ENCODE measurements around the gene TPRN.

TPRN gene

GRCh38 chr9:137221506-137222111 lies 21.1 kb upstream of the TPRN start:
- Histone ChIP-seq H2BK5ac (ENCODE audit: low read depth, low read length, poor library complexity) (no peak overlapping the region), H3K36me3 (ENCODE audit: control insufficient read depth in 1 of 2, insufficient read depth in 2 of 2, low read length in 2 of 2) (peaks cover 4 to 7% of the 10 kb centered on the region in 2 experiments), H3K27me3 (ENCODE audit: insufficient read depth, low read length) (no peaks in the 10 kb centered on the region), H3K79me2 (ENCODE audit: control insufficient read depth, insufficient read depth, low read length, poor library complexity) (peaks cover 2% of the 10 kb centered on the region), H2BK12ac (ENCODE audit: low read length) (no peak overlapping the region), H3K14ac (ENCODE audit: low read length) (no peak overlapping the region), H3K9ac (ENCODE audit: low read length) (no peak overlapping the region), H2AFZ (ENCODE audit: insufficient read depth, low read length, poor library complexity) (peak overlapping the region; percentile 33), H3K4me3 (ENCODE audit: low read depth, low read length) (peak overlapping the region; percentile 53), H2AK5ac (ENCODE audit: low read length) (no peak overlapping the region), H3K4ac (ENCODE audit: low read depth, low read length) (no peak overlapping the region), H3K18ac (ENCODE audit: low read length) (no peak overlapping the region), H4K12ac (ENCODE audit: low read depth, low read length) (no peak overlapping the region), H4K8ac (ENCODE audit: low read depth, low read length) (peak overlapping the region; percentile 26), H3K27ac (ENCODE audit: low read depth, low read length) (no peak overlapping the region), H3K4me1 (ENCODE audit: control insufficient read depth in 1 of 2, insufficient read depth in 2 of 2, low read length in 2 of 2) (peaks cover 24 to 27% of the 10 kb centered on the region in 2 experiments), H3K23ac (ENCODE audit: low read length) (no peak overlapping the region), H3K79me1 (ENCODE audit: low read length) (peaks cover 8% of the 10 kb centered on the region), H3K9me3 (ENCODE audit: insufficient read depth, low read depth, low read length) (no peaks in the 10 kb centered on the region), H4K91ac (ENCODE audit: low read depth, low read length) (no peak overlapping the region), H2BK120ac (ENCODE audit: insufficient read depth, low read length, poor library complexity) (no peak overlapping the region), H3K4me2 (ENCODE audit: low read length) (peak overlapping the region; percentile 63)
- WGBS (ENCODE audit: extremely low coverage, insufficient coverage, insufficient read length) = no CpG with 5 or more reads among the region's 61 CpGs
- no peak for DNase-seq

- Histone ChIP-seq H3K4me1 (ENCODE audit: control insufficient read depth in 1 of 2, insufficient read depth in 2 of 2, low read length in 2 of 2) (peaks cover 21 to 24% of the 10 kb centered on the region in 2 experiments), H2BK5ac (ENCODE audit: low read depth, low read length, poor library complexity) (no peak overlapping the region), H2AFZ (ENCODE audit: insufficient read depth, low read length, poor library complexity) (no peak overlapping the region)
These were observed 20.6 kb upstream of the TPRN start for GRCh38 chr9:137221095-137221505.

GRCh38 chr9:137220317-137221094 lies 20.0 kb upstream of the TPRN start:
- WGBS (ENCODE audit: extremely low coverage, insufficient coverage, insufficient read length) = no CpG with 5 or more reads among the region's 52 CpGs
- DNase-seq = no peak
- Histone ChIP-seq H3K36me3 (ENCODE audit: control insufficient read depth in 1 of 2, insufficient read depth in 2 of 2, low read length in 2 of 2) (peaks cover 16 to 18% of the 10 kb centered on the region in 2 experiments), H2BK5ac (ENCODE audit: low read depth, low read length, poor library complexity) (no peak overlapping the region), H4K91ac (ENCODE audit: low read depth, low read length) (no peak overlapping the region), H2AFZ (ENCODE audit: insufficient read depth, low read length, poor library complexity) (no peak overlapping the region), H4K12ac (ENCODE audit: low read depth, low read length) (no peak overlapping the region), H3K27ac (ENCODE audit: low read depth, low read length) (no peak overlapping the region), H2AK5ac (ENCODE audit: low read length) (no peak overlapping the region), H3K79me1 (ENCODE audit: low read length) (peaks cover 8% of the 10 kb centered on the region), H3K9me3 (ENCODE audit: insufficient read depth, low read depth, low read length) (no peaks in the 10 kb centered on the region), H3K9ac (ENCODE audit: low read length) (no peak overlapping the region), H3K27me3 (ENCODE audit: insufficient read depth, low read length) (no peaks in the 10 kb centered on the region), H3K14ac (ENCODE audit: low read length) (no peak overlapping the region), H2BK12ac (ENCODE audit: low read length) (no peak overlapping the region), H3K4me3 (ENCODE audit: low read depth, low read length) (no peak overlapping the region), H3K4ac (ENCODE audit: low read depth, low read length) (no peak overlapping the region), H3K4me2 (ENCODE audit: low read length) (no peak overlapping the region), H3K79me2 (ENCODE audit: control insufficient read depth, insufficient read depth, low read length, poor library complexity) (peaks cover 2% of the 10 kb centered on the region), H3K23ac (ENCODE audit: low read length) (no peak overlapping the region), H3K18ac (ENCODE audit: low read length) (no peak overlapping the region), H3K4me1 (ENCODE audit: control insufficient read depth in 1 of 2, insufficient read depth in 2 of 2, low read length in 2 of 2) (peaks cover 21 to 24% of the 10 kb centered on the region in 2 experiments), H2BK120ac (ENCODE audit: insufficient read depth, low read length, poor library complexity) (no peak overlapping the region), H4K8ac (ENCODE audit: low read depth, low read length) (no peak overlapping the region)

More at GRCh38 chr9:137221095-137221505, 20.6 kb upstream of the TPRN start:
- Histone ChIP-seq H2BK12ac (ENCODE audit: low read length) (no peak overlapping the region), H3K18ac (ENCODE audit: low read length) (no peak overlapping the region), H4K91ac (ENCODE audit: low read depth, low read length) (no peak overlapping the region), H3K4ac (ENCODE audit: low read depth, low read length) (no peak overlapping the region), H4K8ac (ENCODE audit: low read depth, low read length) (no peak overlapping the region), H3K9me3 (ENCODE audit: insufficient read depth, low read depth, low read length) (no peaks in the 10 kb centered on the region), H3K27ac (ENCODE audit: low read depth, low read length) (no peak overlapping the region), H3K23ac (ENCODE audit: low read length) (no peak overlapping the region), H3K27me3 (ENCODE audit: insufficient read depth, low read length) (no peaks in the 10 kb centered on the region), H2AK5ac (ENCODE audit: low read length) (no peak overlapping the region), H3K79me2 (ENCODE audit: control insufficient read depth, insufficient read depth, low read length, poor library complexity) (peaks cover 2% of the 10 kb centered on the region), H3K9ac (ENCODE audit: low read length) (no peak overlapping the region), H2BK120ac (ENCODE audit: insufficient read depth, low read length, poor library complexity) (no peak overlapping the region), H3K4me2 (ENCODE audit: low read length) (no peak overlapping the region), H3K79me1 (ENCODE audit: low read length) (peaks cover 8% of the 10 kb centered on the region), H3K36me3 (ENCODE audit: control insufficient read depth in 1 of 2, insufficient read depth in 2 of 2, low read length in 2 of 2) (peaks cover 10 to 12% of the 10 kb centered on the region in 2 experiments), H4K12ac (ENCODE audit: low read depth, low read length) (no peak overlapping the region), H3K14ac (ENCODE audit: low read length) (no peak overlapping the region), H3K4me3 (ENCODE audit: low read depth, low read length) (no peak overlapping the region)
- no CpG with 5 or more reads among the region's 14 CpGs for WGBS (ENCODE audit: extremely low coverage, insufficient coverage, insufficient read length)
- no peak for DNase-seq

GRCh38 chr9:137219757-137220316 lies 19.3 kb upstream of the TPRN start:
- Histone ChIP-seq H3K36me3 (ENCODE audit: control insufficient read depth in 1 of 2, insufficient read depth in 2 of 2, low read length in 2 of 2) (peaks cover 22 to 25% of the 10 kb centered on the region in 2 experiments), H3K79me1 (ENCODE audit: low read length) (peaks cover 8% of the 10 kb centered on the region), H3K4ac (ENCODE audit: low read depth, low read length) (no peak overlapping the region), H2BK12ac (ENCODE audit: low read length) (no peak overlapping the region), H3K27me3 (ENCODE audit: insufficient read depth, low read length) (no peaks in the 10 kb centered on the region), H2AK5ac (ENCODE audit: low read length) (no peak overlapping the region), H2BK5ac (ENCODE audit: low read depth, low read length, poor library complexity) (no peak overlapping the region), H4K12ac (ENCODE audit: low read depth, low read length) (no peak overlapping the region), H3K18ac (ENCODE audit: low read length) (no peak overlapping the region), H2BK120ac (ENCODE audit: insufficient read depth, low read length, poor library complexity) (no peak overlapping the region), H3K79me2 (ENCODE audit: control insufficient read depth, insufficient read depth, low read length, poor library complexity) (peaks cover 2% of the 10 kb centered on the region), H3K9ac (ENCODE audit: low read length) (no peak overlapping the region), H4K91ac (ENCODE audit: low read depth, low read length) (no peak overlapping the region), H3K23ac (ENCODE audit: low read length) (no peak overlapping the region), H3K4me2 (ENCODE audit: low read length) (no peak overlapping the region), H3K4me1 (ENCODE audit: control insufficient read depth in 1 of 2, insufficient read depth in 2 of 2, low read length in 2 of 2) (peaks cover 21 to 24% of the 10 kb centered on the region in 2 experiments), H3K27ac (ENCODE audit: low read depth, low read length) (no peak overlapping the region), H2AFZ (ENCODE audit: insufficient read depth, low read length, poor library complexity) (no peak overlapping the region), H3K9me3 (ENCODE audit: insufficient read depth, low read depth, low read length) (no peaks in the 10 kb centered on the region), H3K4me3 (ENCODE audit: low read depth, low read length) (no peak overlapping the region), H4K8ac (ENCODE audit: low read depth, low read length) (no peak overlapping the region), H3K14ac (ENCODE audit: low read length) (no peak overlapping the region)
- DNase-seq = no peak
- WGBS (ENCODE audit: extremely low coverage, insufficient coverage, insufficient read length) = no CpG with 5 or more reads among the region's 10 CpGs

Measured in trophoblast cell (in vitro differentiated cells and primary cell).